IMR-90 (cell line): ENCODE data around the gene PRSS8. TPM values are rescaled to one million over a fixed set of nuclear protein-coding genes. Genes with fewer than 3 reads are reported as not detected.

Experiments used
- ATAC-seq: fragments of 200-7000 bp; cut with Tn5 transposase; 2 replicates; pipeline ENCODE4 v1.9.1; 2020; ENCODE audit warnings: low read depth, mild to moderate bottlenecking, moderate library complexity
- BruUV-seq: library from RNA; stranded (reverse); fragments of 400-500 nt; replicated peaks from 2 replicates; lab custom pipeline; 2021; lab: Mats Ljungman, UMichigan
- CTCF ChIA-PET: fragments of 300-600 bp; formaldehyde crosslinking; extraction: SDS; loops from one replicate; lab custom pipeline; 2021; ENCODE audit warnings: antibody characterized with exemption; lab: Yijun Ruan, JAX
- POLR2A ChIA-PET: fragments of 300-600 bp; sonication (Branson Sonifier 250); formaldehyde crosslinking; loops from one replicate; lab custom pipeline; 2022; ENCODE audit warnings: antibody characterized with exemption; ENCODE audit not compliant: unreplicated experiment; lab: Charles Lee
- DNase-seq: peaks from one replicate; pipeline ENCODE4 v3.0.0; 2013
- H2AFZ ChIP-seq: replicated peaks from 2 replicates; pipeline ENCODE3; 2013; ENCODE audit warnings: low read length, mild to moderate bottlenecking; ENCODE audit not compliant: poor library complexity
- H2AK5ac ChIP-seq: 2 replicates; pipeline ENCODE4 v1.6.1; 2013; ENCODE audit warnings: low read depth, low read length, inconsistent platforms
- H2AK9ac ChIP-seq: replicated peaks from 2 replicates; pipeline ENCODE3; 2013; ENCODE audit warnings: mild to moderate bottlenecking, low read depth, low read length, moderate library complexity; ENCODE audit not compliant: poor library complexity
- H2BK120ac ChIP-seq: 2 replicates; pipeline ENCODE4 v1.6.1; 2013; ENCODE audit warnings: low read depth, low read length, inconsistent platforms
- H2BK15ac ChIP-seq: 3 replicates; pipeline ENCODE4 v1.6.1; 2013; ENCODE audit warnings: low read depth, low read length, inconsistent platforms
- H2BK20ac ChIP-seq: 2 replicates; pipeline ENCODE4 v1.6.1; 2013; ENCODE audit warnings: low read depth, mild to moderate bottlenecking, inconsistent platforms, low read length, moderate library complexity
- H2BK5ac ChIP-seq: 2 replicates; pipeline ENCODE4 v1.6.1; 2013; ENCODE audit warnings: mild to moderate bottlenecking, low read depth, low read length, inconsistent platforms; ENCODE audit not compliant: poor library complexity, severe bottlenecking
- H3K14ac ChIP-seq: replicated peaks from 2 replicates; pipeline ENCODE4 v1.6.1; 2013; ENCODE audit warnings: low read depth, low read length, inconsistent platforms
- H3K18ac ChIP-seq: 2 replicates; pipeline ENCODE4 v1.6.1; 2013; ENCODE audit warnings: low read depth, low read length, control low read depth
- H3K23ac ChIP-seq: 2 replicates; pipeline ENCODE4 v1.6.1; 2013; ENCODE audit warnings: low read depth, low read length, inconsistent platforms
- H3K27ac ChIP-seq: 2 replicates; pipeline ENCODE4 v1.5.1; 2013; ENCODE audit warnings: mild to moderate bottlenecking, control low read depth, low read length; ENCODE audit not compliant: insufficient read depth
- H3K27me3 ChIP-seq: 2 replicates; pipeline ENCODE4 v1.6.1; 2013; ENCODE audit warnings: low read length; ENCODE audit not compliant: control insufficient read depth, insufficient read depth
- H3K36me3 ChIP-seq: 2 replicates; pipeline ENCODE4 v1.6.1; 2013; ENCODE audit warnings: low read length, mixed read lengths; ENCODE audit not compliant: control insufficient read depth, insufficient read depth
- H3K4ac ChIP-seq: 2 replicates; pipeline ENCODE4 v1.6.1; 2013; ENCODE audit warnings: low read depth, low read length, inconsistent platforms
- H3K4me1 ChIP-seq: 2 replicates; pipeline ENCODE4 v1.6.1; 2013; ENCODE audit warnings: low read length, mixed read lengths; ENCODE audit not compliant: control insufficient read depth, insufficient read depth
- H3K4me2 ChIP-seq: 2 replicates; pipeline ENCODE4 v1.6.1; 2013; ENCODE audit warnings: low read depth, mild to moderate bottlenecking, control low read depth, low read length, moderate library complexity
- H3K4me3 ChIP-seq: 2 replicates; pipeline ENCODE4 v1.5.1; 2013; ENCODE audit warnings: low read depth, mild to moderate bottlenecking, control low read depth, low read length, moderate library complexity; ENCODE audit not compliant: insufficient read depth
- H3K56ac ChIP-seq: 2 replicates; pipeline ENCODE4 v1.6.1; 2013; ENCODE audit warnings: low read length, inconsistent platforms; ENCODE audit not compliant: insufficient read depth; ENCODE audit errors: extremely low read depth
- H3K79me1 ChIP-seq, 2 experiments: 2 replicates each; pipeline ENCODE4 v1.6.1; 2013; ENCODE audit warnings: low read length in 2 of 2, inconsistent platforms in 1 of 2, low read depth in 1 of 2
- H3K9ac ChIP-seq: 2 replicates; pipeline ENCODE4 v1.6.1; 2013; ENCODE audit warnings: low read depth, low read length, control low read depth
- H3K9me1 ChIP-seq: 2 replicates; pipeline ENCODE4 v1.6.1; 2013; ENCODE audit warnings: low read length, inconsistent platforms; ENCODE audit not compliant: insufficient read depth
- H3K9me3 ChIP-seq: 2 replicates; pipeline ENCODE4 v1.6.1; 2013; ENCODE audit warnings: low read length; ENCODE audit not compliant: control insufficient read depth, insufficient read depth
- H4K20me1 ChIP-seq: 2 replicates; pipeline ENCODE4 v1.6.1; 2013; ENCODE audit warnings: low read length, inconsistent platforms; ENCODE audit not compliant: insufficient read depth
- H4K5ac ChIP-seq: 2 replicates; pipeline ENCODE4 v1.6.1; 2013; ENCODE audit warnings: mild to moderate bottlenecking, low read depth, low read length, control low read depth
- H4K8ac ChIP-seq, 2 experiments: 2 replicates each; pipeline ENCODE4 v1.6.1; 2013; ENCODE audit warnings: low read depth in 2 of 2, low read length in 2 of 2, control low read depth in 1 of 2, inconsistent platforms in 1 of 2
- H4K91ac ChIP-seq: 2 replicates; pipeline ENCODE4 v1.6.1; 2013; ENCODE audit warnings: low read depth, low read length, inconsistent platforms; ENCODE audit not compliant: insufficient read depth
- BHLHE40 ChIP-seq: fragments of 150-350 bp; IDR thresholded peaks from 2 replicates; pipeline ENCODE4 v1.6.1; 2016; ENCODE audit warnings: mild to moderate bottlenecking, low read depth, low read length
- CEBPB ChIP-seq: IDR thresholded peaks from 2 replicates; pipeline ENCODE4 v1.6.1; 2012; ENCODE audit warnings: low read depth, low read length, improper control_type of control experiment
- CHD1 ChIP-seq: IDR thresholded peaks from 2 replicates; pipeline ENCODE4 v1.6.1; 2012; ENCODE audit warnings: low read depth, low read length, improper control_type of control experiment
- CTCF ChIP-seq: conservative IDR thresholded peaks from 2 replicates; pipeline ENCODE4 v1.5.1; 2012; ENCODE audit warnings: mild to moderate bottlenecking, low read depth, low read length, improper control_type of control experiment
- ELK1 ChIP-seq: fragments of 150-350 bp; IDR thresholded peaks from 2 replicates; pipeline ENCODE4 v1.6.1; 2016; ENCODE audit warnings: low read depth, mild to moderate bottlenecking, low read length, moderate library complexity, borderline replicate concordance
- FOS ChIP-seq: fragments of 150-350 bp; IDR thresholded peaks from 2 replicates; pipeline ENCODE4 v1.6.1; 2016; ENCODE audit warnings: low read depth, low read length
- MAFK ChIP-seq: IDR thresholded peaks from 2 replicates; pipeline ENCODE4 v1.6.1; 2012; ENCODE audit warnings: low read depth, low read length, improper control_type of control experiment
- MAZ ChIP-seq: IDR thresholded peaks from 2 replicates; pipeline ENCODE4 v1.6.1; 2012; ENCODE audit warnings: low read depth, mild to moderate bottlenecking, low read length, improper control_type of control experiment, moderate library complexity, borderline replicate concordance
- MXI1 ChIP-seq: IDR thresholded peaks from 2 replicates; pipeline ENCODE4 v1.6.1; 2012; ENCODE audit warnings: low read depth, mild to moderate bottlenecking, low read length, moderate library complexity, borderline replicate concordance
- NFE2L2 ChIP-seq: fragments of 150-350 bp; IDR thresholded peaks from 2 replicates; pipeline ENCODE4 v1.6.1; 2016; ENCODE audit warnings: low read depth, mild to moderate bottlenecking, low read length
- POLR2A ChIP-seq: IDR thresholded peaks from 2 replicates; pipeline ENCODE4 v1.6.1; 2012; ENCODE audit warnings: mild to moderate bottlenecking, low read depth, low read length
- RAD21 ChIP-seq: IDR thresholded peaks from 2 replicates; pipeline ENCODE4 v1.6.1; 2012; ENCODE audit warnings: low read length, improper control_type of control experiment
- RCOR1 ChIP-seq: IDR thresholded peaks from 2 replicates; pipeline ENCODE4 v1.6.1; 2012; ENCODE audit warnings: mild to moderate bottlenecking, low read length, improper control_type of control experiment; ENCODE audit not compliant: insufficient replicate concordance
- RFX5 ChIP-seq: IDR thresholded peaks from 2 replicates; pipeline ENCODE4 v1.8.0; 2012; ENCODE audit warnings: low read depth, mild to moderate bottlenecking, low read length, moderate library complexity
- SMC3 ChIP-seq: fragments of 150-350 bp; IDR thresholded peaks from 2 replicates; pipeline ENCODE4 v1.6.1; 2016; ENCODE audit warnings: low read depth, mild to moderate bottlenecking, antibody characterized with exemption, low read length, moderate library complexity
- USF2 ChIP-seq: fragments of 150-350 bp; IDR thresholded peaks from 2 replicates; pipeline ENCODE4 v1.6.1; 2017; ENCODE audit warnings: mild to moderate bottlenecking, antibody characterized with exemption, low read length, low read depth
- WGBS, 2 experiments: methylation state at CpG; one replicate each; pipeline versions ENCODE4 v1.1.5 to v1.1.7; 2013; ENCODE audit warnings: missing lambda C conversion rate in 2 of 2; ENCODE audit not compliant: insufficient read length in 1 of 2; ENCODE audit errors: extremely low coverage in 2 of 2; 5-methylcytosine and 5-hydroxymethylcytosine counted together
- dilution Hi-C: fragments of 300-500 bp; cut with HindIII; formaldehyde crosslinking; loops from one replicate; pipeline ENCODE4 v1.14.3; 2018; ENCODE audit warnings: low sequenced_read_pairs; ENCODE audit not compliant: unreplicated experiment
- in situ Hi-C: fragments of 300-500 bp; cut with MboI; formaldehyde crosslinking; loops from 3 replicates; pipeline ENCODE4 v1.14.3; 2019; ENCODE audit warnings: low sequenced_read_pairs, inconsistent platforms, mixed read lengths
- intact Hi-C: fragments of 100-400 bp; cut with micrococcal nuclease; formaldehyde crosslinking; loops from 2 replicates; pipeline ENCODE4 v1.10.0; 2022
- polyA plus RNA-seq, 3 experiments: library from polyadenylated mRNA; depleted of rRNA; stranded (reverse); fragments of >200 nt; gene quantifications; 2 replicates each; pipeline ENCODE4 v1.2.3, GENCODE V29; 2012; ENCODE audit warnings: low replicate concordance in 1 of 3
- total RNA-seq: library from RNA; depleted of rRNA; stranded (reverse); fragments of >200 nt; gene quantifications from 2 replicates; pipeline ENCODE4 v1.2.3, GENCODE V29; 2012

PRSS8 gene
- total and polyA plus RNA-seq, 2 of the 4 experiments (the other 2 are of a cell fraction): not detected

GRCh38 chr16:31129568-31130335, 5.8 kb downstream of the PRSS8 start:
- no peak overlapping the region for H3K9ac ChIP-seq
- H3K4me2 ChIP-seq: no peak overlapping the region
- CTCF ChIA-PET: no interaction called here

More at GRCh38 chr16:31129568-31130335, 5.8 kb downstream of the PRSS8 start:
- Histone ChIP-seq H2BK5ac (no peak overlapping the region), H3K9me1 (peaks cover 3% of the 10 kb centered on the region; the same call in 1 of the 2 replicates), H3K56ac (no peak overlapping the region), H3K18ac (no peak overlapping the region), H2AK9ac (no peak overlapping the region), H3K79me1 (no peaks in the 10 kb centered on the region), H3K14ac (no peak overlapping the region), H4K20me1 (no peaks in the 10 kb centered on the region), H4K5ac (no peak overlapping the region), H3K4me1 (0 out of 2 replicates have a peak, but pooled peaks cover 2% of the 10 kb centered on the region), H4K91ac (no peak overlapping the region), H4K8ac (no peak overlapping the region), H3K27me3 (no peaks in the 10 kb centered on the region), H3K27ac (no peak overlapping the region), H3K23ac (no peak overlapping the region), H3K4ac (no peak overlapping the region), H3K9me3 (no peaks in the 10 kb centered on the region), H2AK5ac (no peak overlapping the region), H3K4me3 (no peak overlapping the region), H2AFZ (no peak overlapping the region), H3K36me3 (peaks cover 36% of the 10 kb centered on the region), H2BK15ac (no peak overlapping the region), H2BK20ac (no peak overlapping the region), H2BK120ac (no peak overlapping the region)
- intact Hi-C loops: no loop called here
- TF ChIP-seq RCOR1: no peak
- TF ChIP-seq NFE2L2: no peak
- TF ChIP-seq CTCF: no peak
- TF ChIP-seq MAZ: no peak
- TF ChIP-seq SMC3: no peak
- no peak for TF ChIP-seq BHLHE40
- TF ChIP-seq MXI1: no peak
- TF ChIP-seq ELK1: no peak
- TF ChIP-seq RAD21: no peak
- no peak for TF ChIP-seq CHD1
- TF ChIP-seq CEBPB: no peak
- no peak for TF ChIP-seq FOS
- no peak for TF ChIP-seq RFX5
- no peak for TF ChIP-seq USF2
- TF ChIP-seq POLR2A: no peak
- no peak for TF ChIP-seq MAFK
- BruUV-seq: no TSS peak
- dilution Hi-C loops: no loop called here
- DNase-seq (no peak), ATAC-seq (no peak)
- POLR2A ChIA-PET: no interaction called here
- in situ Hi-C loops: no loop called here
- 81% methylated on average over 17 of the region's 29 CpGs; no CpG with 5 or more reads in 1 of the 2 experiments for WGBS, 2 experiments
